Thymus (tissue), 11 donors: ENCODE results near the gene NTM. TPM values are rescaled to one million over a fixed set of nuclear protein-coding genes. Genes with fewer than 3 reads are reported as not detected.

ENCODE experiments used
- DNase-seq, 9 donors: peaks; one replicate each; pipeline ENCODE4 v3.0.0-alpha.2; 2013; ENCODE audit warnings: low spot score in 9 of 9, low read depth in 6 of 9, missing footprints in 1 of 9
- H3K27ac ChIP-seq, 2 donors: one replicate each; pipeline ENCODE4 v1.5.1; 2013; ENCODE audit warnings: control low read depth in 1 of 2, low read depth in 1 of 2, low read length in 1 of 2, mild to moderate bottlenecking in 1 of 2, moderate library complexity in 1 of 2
- H3K27me3 ChIP-seq, 2 donors: one replicate each; pipeline ENCODE4 v1.5.1; 2013; ENCODE audit warnings: low read length in 1 of 2; ENCODE audit not compliant: control insufficient read depth in 2 of 2, insufficient read depth in 1 of 2
- H3K36me3 ChIP-seq, 2 donors: one replicate each; pipeline ENCODE4 v1.5.1; 2013; ENCODE audit warnings: low read length in 1 of 2, mild to moderate bottlenecking in 1 of 2, moderate library complexity in 1 of 2; ENCODE audit not compliant: control insufficient read depth in 2 of 2, insufficient read depth in 2 of 2
- H3K4me1 ChIP-seq, 2 donors: one replicate each; pipeline ENCODE4 v1.5.1; 2013; ENCODE audit warnings: low read length in 2 of 2; ENCODE audit not compliant: control insufficient read depth in 2 of 2, insufficient read depth in 2 of 2
- H3K4me3 ChIP-seq, 2 donors: one replicate each; pipeline ENCODE4 v1.5.1; 2013; ENCODE audit warnings: low read length in 2 of 2, control low read depth in 1 of 2, mild to moderate bottlenecking in 1 of 2
- H3K9me3 ChIP-seq, 2 donors: one replicate each; pipeline ENCODE4 v1.5.1; 2013; ENCODE audit warnings: low read length in 1 of 2, mild to moderate bottlenecking in 1 of 2; ENCODE audit not compliant: control insufficient read depth in 2 of 2, insufficient read depth in 1 of 2
- WGBS: extraction: QIAGEN DNeasy Blood & Tissue Kit; methylation state at CpG from one replicate; pipeline ENCODE4 v1.1.7; 2013; 5-methylcytosine and 5-hydroxymethylcytosine counted together
- polyA plus RNA-seq: library from polyadenylated mRNA; stranded (reverse); fragments of 200-250 nt; gene quantifications from one replicate; pipeline ENCODE4 v1.2.3, GENCODE V29; 2013
- total RNA-seq: library from RNA; stranded (reverse); fragments of 120-200 nt; gene quantifications from one replicate; pipeline ENCODE4 v1.2.4, GENCODE V29; 2013
- donor health status: healthy.

The NTM gene
- total and polyA plus RNA-seq, 2 donors = 0.18 to 0.47 TPM

DNA sequence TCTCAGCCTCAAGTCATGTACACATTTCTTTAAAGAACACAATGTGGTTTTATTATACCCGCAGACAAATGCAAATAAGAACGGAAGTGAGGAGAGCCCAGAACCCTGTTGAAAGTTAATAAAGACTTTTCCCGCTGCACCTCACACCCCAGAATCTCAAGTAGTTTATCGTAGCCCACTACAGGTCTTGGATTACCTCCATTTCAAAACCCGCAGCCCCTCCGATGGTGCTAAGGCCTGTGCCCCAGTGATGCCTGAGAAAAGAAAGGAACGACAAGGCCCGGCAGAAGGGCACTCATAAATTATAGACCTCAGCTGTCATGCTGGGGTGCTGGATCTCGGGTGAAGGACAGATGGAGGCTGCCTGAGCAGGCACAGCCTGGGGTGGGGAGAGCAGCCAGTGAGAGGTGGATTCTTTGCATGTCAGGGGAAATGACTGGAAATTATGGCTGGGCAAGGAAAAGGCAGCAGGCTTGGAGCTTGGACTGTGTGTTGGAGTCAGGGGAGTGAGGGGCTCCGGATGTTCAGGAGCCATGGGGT lies 354.1 kb downstream of the NTM start:
- Histone ChIP-seq H3K4me3 (no peak overlapping the region), H3K27me3 (no peaks in the 10 kb centered on the region), H3K36me3 (no peaks in the 10 kb centered on the region), H3K27ac (no peak overlapping the region), H3K4me1 (no peaks in the 10 kb centered on the region), H3K9me3 (no peaks in the 10 kb centered on the region)
- DNase-seq = no peak
- 86% methylated on average over 10 of the region's 10 CpGs for WGBS

DNA sequence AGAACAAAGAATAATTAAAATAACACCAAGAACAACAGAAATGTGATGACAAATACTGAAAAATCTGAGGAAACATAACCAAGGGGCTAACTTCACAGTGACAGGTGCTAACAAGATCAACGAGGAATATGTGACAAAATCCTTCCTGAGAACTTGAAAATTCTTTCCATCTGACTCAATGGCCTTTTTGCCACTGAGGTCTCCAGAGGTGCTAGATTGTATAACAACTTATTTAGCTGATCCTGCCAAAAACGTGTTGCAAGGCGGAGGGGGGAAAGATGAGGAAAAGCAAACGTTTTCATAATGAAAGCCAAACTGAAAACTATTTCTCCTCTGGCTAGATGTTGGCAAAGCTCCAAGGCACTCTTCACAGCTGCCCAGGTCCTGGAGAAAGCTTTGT lies 364.5 kb downstream of the NTM start:
- no peak for DNase-seq
- Histone ChIP-seq H3K4me3 (no peak overlapping the region), H3K4me1 (no peaks in the 10 kb centered on the region), H3K27me3 (no peaks in the 10 kb centered on the region), H3K9me3 (no peaks in the 10 kb centered on the region), H3K36me3 (no peaks in the 10 kb centered on the region), H3K27ac (no peak overlapping the region)
- 63% methylated on average over 4 of the region's 4 CpGs for WGBS

DNA sequence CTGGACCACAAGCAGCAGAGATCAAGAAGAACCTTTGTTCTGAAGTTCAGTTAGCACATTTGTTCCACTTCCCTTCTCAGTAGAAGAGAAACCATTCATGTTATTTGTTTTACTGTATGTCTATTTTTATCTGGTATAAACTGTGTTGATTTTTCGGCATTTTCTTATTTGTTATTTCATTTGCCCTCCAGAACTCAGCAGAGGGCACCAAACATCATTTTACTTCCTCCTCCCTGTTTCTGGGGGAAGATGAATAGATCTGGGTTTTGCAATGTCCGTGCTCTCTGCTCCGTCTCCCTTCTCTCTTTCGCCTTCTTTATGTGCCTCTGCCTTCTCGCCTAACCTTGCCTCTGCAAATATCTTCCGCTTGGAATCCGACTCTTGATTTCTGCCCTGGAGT lies 366.9 kb downstream of the NTM start:
- Histone ChIP-seq H3K27ac (no peak overlapping the region), H3K36me3 (no peaks in the 10 kb centered on the region), H3K4me1 (no peaks in the 10 kb centered on the region), H3K4me3 (no peak overlapping the region), H3K27me3 (no peaks in the 10 kb centered on the region), H3K9me3 (no peaks in the 10 kb centered on the region)
- no peak for DNase-seq
- WGBS = 50% methylated on average over 7 of the region's 7 CpGs

DNA sequence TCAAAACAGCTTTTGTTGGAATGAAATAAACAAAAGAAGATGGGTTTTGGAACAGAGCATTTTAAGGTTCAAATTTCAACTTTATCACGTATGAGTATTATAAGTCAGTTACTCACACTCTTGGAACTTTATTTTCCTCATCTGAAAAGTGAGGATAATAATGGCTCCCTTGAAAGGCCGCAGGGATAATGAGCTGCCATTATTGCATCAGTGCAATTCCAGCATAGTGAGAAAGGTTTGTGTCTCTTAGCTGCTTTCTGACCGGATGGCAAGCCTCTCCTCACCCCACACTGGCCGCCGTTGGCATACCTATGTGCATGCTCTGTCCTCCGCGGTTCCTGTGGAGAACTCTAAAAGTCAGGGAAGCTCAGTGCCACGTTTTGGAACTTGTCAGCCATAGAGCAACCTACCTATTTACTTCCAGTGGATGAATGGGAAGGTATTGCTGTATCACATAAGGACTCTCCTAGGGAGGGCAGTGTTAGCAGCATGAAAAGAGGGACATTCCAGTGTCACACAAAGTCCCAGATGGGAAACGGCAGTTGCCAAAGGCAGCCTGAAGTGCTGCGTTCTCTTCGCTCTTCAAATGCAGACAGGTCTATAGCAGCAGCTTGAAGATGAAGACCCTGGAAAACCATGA lies 368.9 kb downstream of the NTM start:
- no peaks in the 10 kb centered on the region for H3K4me1 ChIP-seq
- H3K4me3 ChIP-seq = no peak overlapping the region
- DNase-seq = no peak
- H3K27me3 ChIP-seq = no peaks in the 10 kb centered on the region
- no peaks in the 10 kb centered on the region for H3K36me3 ChIP-seq
- no peaks in the 10 kb centered on the region for H3K9me3 ChIP-seq
- no peak overlapping the region for H3K27ac ChIP-seq
- 86% methylated on average over 11 of the region's 11 CpGs for WGBS

DNA sequence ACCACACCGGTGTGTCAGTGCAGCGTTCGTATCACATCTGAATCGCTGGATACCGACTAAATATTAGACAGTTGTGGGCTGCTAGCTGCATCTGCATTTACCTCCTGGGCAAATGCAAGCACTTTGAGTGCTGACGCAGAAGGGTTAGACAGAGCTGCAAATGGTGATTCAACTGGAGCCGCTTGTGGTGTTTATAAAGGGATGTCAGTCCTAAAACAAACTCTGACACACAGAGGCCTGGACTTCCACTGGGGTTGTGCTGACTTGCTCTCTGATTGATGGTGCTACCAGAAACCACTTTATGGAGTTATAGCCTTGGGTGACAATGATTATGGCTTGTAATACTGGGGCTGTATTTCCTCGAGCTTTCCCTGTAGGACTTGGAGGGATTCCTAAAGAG lies 374.4 kb downstream of the NTM start:
- DNase-seq = no peak
- Histone ChIP-seq H3K27ac (no peak overlapping the region), H3K27me3 (no peaks in the 10 kb centered on the region), H3K9me3 (no peaks in the 10 kb centered on the region), H3K4me3 (no peak overlapping the region), H3K36me3 (no peaks in the 10 kb centered on the region), H3K4me1 (no peaks in the 10 kb centered on the region)
- WGBS = 86% methylated on average over 8 of the region's 8 CpGs

DNA sequence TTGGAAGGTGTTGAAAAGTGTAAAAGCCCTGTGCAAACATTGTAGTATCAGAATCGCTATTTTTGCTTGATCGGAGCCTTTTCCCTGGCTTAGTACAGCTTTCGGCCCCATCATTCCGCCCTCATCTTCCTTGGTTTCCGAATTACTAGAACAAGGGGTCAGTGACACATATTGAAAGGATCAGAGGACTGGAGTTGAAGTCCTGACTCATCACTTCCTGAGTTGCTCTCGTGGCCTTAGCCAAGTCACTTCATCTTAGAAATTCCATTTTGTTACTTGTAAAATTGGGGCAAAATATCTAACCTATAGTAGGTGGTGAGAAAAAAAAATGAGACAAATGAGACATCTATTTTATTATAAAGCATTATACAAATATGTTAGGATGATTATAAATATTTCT lies 375.0 kb downstream of the NTM start:
- DNase-seq = no peak
- no peak overlapping the region for H3K27ac ChIP-seq
- no peaks in the 10 kb centered on the region for H3K4me1 ChIP-seq
- no peaks in the 10 kb centered on the region for H3K9me3 ChIP-seq
- WGBS = 82% methylated on average over 6 of the region's 6 CpGs
- no peaks in the 10 kb centered on the region for H3K36me3 ChIP-seq
- no peak overlapping the region for H3K4me3 ChIP-seq
- no peaks in the 10 kb centered on the region for H3K27me3 ChIP-seq

DNA sequence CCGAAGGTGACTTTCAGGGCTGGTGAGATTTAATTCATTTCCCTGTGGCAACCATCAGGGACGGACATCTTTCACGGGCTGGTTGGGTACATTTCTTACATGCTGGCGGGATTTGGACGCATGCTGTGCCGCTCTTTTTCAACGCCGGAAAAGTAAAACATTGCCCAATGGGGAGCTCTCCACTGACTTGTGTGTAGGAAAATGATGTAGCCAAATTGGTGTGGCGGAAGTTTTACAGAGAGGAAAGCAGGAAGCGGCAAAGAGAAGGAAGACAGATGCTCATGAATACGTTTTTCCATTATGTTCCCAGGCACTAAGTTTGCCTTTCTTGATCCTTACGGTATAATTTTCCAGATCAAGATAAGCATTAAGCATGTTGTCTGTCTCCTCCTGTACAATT lies 375.8 kb downstream of the NTM start:
- WGBS = 88% methylated on average over 12 of the region's 12 CpGs
- no peak overlapping the region for H3K4me3 ChIP-seq
- no peaks in the 10 kb centered on the region for H3K4me1 ChIP-seq
- no peak overlapping the region for H3K27ac ChIP-seq
- no peak for DNase-seq
- H3K9me3 ChIP-seq = no peaks in the 10 kb centered on the region
- H3K36me3 ChIP-seq = no peaks in the 10 kb centered on the region
- no peaks in the 10 kb centered on the region for H3K27me3 ChIP-seq

DNA sequence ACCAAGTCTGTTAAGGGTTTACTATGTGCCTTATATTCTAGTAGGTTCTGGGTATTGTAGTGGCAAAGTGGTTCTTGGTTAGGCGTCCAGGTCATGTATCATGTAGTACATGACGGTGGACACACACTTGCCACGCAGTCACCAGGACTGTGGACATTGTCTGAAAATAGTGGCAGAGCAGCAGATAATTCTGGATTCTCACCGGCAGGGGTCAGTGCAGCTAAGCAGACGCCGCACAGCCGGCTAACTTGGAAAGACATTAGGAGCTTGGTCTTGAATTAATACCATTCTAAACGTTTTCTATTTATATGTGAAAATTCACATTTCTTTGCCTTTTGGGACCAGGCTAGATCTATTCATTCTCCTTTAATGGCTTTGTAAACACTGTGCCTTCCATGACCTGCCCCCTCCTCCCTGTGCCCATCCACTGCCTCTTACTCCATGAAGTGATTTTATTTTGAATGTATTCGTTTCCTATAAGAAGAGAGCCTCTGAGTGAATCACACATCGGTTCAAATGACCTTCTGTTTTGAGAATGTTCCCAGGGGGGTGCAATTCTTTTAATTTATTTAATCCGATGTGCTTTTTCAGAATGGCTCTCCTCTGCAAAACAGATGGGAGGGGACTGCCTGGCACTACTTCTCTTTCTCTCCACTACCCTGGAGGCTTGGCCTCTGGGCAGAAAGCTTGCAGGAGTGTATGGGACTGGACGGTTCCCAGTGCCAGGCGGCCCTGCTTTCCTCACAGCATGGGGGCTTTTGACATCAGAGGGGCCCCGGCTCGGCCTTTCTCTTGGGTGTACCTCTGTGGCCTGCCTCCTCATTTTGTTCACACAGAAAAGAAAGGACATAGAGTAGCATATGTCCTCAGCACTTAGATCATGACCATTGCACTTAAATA lies 378.0 kb downstream of the NTM start:
- Histone ChIP-seq H3K27me3 (no peaks in the 10 kb centered on the region), H3K4me3 (no peak overlapping the region), H3K27ac (no peak overlapping the region), H3K4me1 (no peaks in the 10 kb centered on the region), H3K9me3 (no peaks in the 10 kb centered on the region), H3K36me3 (no peaks in the 10 kb centered on the region)
- WGBS = 33% methylated on average over 15 of the region's 15 CpGs
- peak in 6 of 9 donors; percentile 4 to 34 (median 12) for DNase-seq

DNA sequence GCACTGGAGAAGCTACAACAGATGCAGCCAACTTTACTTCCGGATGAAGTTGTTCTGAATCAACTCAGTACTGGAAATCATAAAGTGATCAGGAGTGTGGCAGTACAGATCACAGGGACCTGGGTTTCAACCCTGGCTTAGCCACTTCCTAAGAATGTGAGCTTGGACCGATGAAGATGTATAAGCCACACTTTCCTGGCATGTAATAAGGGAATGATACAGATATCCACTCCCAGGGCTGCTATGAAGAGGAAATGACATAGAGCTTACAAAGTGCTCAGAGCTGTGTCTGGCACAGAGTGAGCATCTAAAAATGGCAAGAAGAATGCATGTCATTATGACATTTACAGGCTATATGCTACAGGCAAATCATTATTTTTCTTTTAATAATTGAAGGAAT lies 378.7 kb downstream of the NTM start:
- Histone ChIP-seq H3K36me3 (no peaks in the 10 kb centered on the region), H3K4me1 (no peaks in the 10 kb centered on the region), H3K9me3 (no peaks in the 10 kb centered on the region), H3K27me3 (no peaks in the 10 kb centered on the region), H3K4me3 (no peak overlapping the region), H3K27ac (no peak overlapping the region)
- 91% methylated on average over 2 of the region's 2 CpGs for WGBS
- DNase-seq = no peak
